Activated CD4-positive, alpha-beta T cell treated with anti-CD3 and anti-CD28 coated beads for 36 hours (primary cell): ENCODE data around the gene CBX8. TPM values are rescaled to one million over a fixed set of nuclear protein-coding genes. Genes with fewer than 3 reads are reported as not detected.
A peak's percentile ranks its signal among the peaks of the same experiment; 100 is the strongest.

Experiments used
- ATAC-seq: fragments of 200-7000 bp; cut with Tn5 transposase; one replicate; pipeline ENCODE4 v1.10.0; 2021; ENCODE audit warnings: mild to moderate bottlenecking, moderate library complexity
- CTCF ChIA-PET: fragments of 350-600 bp; sonication (Branson Sonifier 250); formaldehyde crosslinking; loops from one replicate; lab custom pipeline; 2021; ENCODE audit warnings: antibody characterized with exemption; lab: Charles Lee
- POLR2A ChIA-PET: fragments of 350-600 bp; sonication (Branson Sonifier 250); formaldehyde crosslinking; loops from one replicate; lab custom pipeline; 2021; ENCODE audit warnings: antibody characterized with exemption, inconsistent platforms; lab: Charles Lee
- DNase-seq: peaks from one replicate; pipeline ENCODE4 v3.0.0-alpha.2; 2020
- H3K27ac Mint-ChIP-seq: one replicate; pipeline ENCODE4 v1.8.0; 2021; ENCODE audit warnings: mixed read lengths
- H3K27me3 Mint-ChIP-seq: one replicate; pipeline ENCODE4 v1.8.0; 2021; ENCODE audit warnings: mixed read lengths
- H3K36me3 Mint-ChIP-seq: one replicate; pipeline ENCODE4 v1.8.0; 2021; ENCODE audit warnings: low read depth, mixed read lengths
- H3K4me1 Mint-ChIP-seq: one replicate; pipeline ENCODE4 v1.8.0; 2021; ENCODE audit warnings: mixed read lengths
- H3K4me3 Mint-ChIP-seq: one replicate; pipeline ENCODE4 v1.8.0; 2021; ENCODE audit warnings: mild to moderate bottlenecking, moderate library complexity, mixed read lengths
- H3K9me3 Mint-ChIP-seq: one replicate; pipeline ENCODE4 v1.8.0; 2021; ENCODE audit warnings: low read depth, mixed read lengths
- intact Hi-C, 2 experiments: fragments of 100-400 bp; cut with DNase I in 1 of 2; cut with micrococcal nuclease in 1 of 2; formaldehyde crosslinking; loops; one replicate each; pipeline versions ENCODE4 v1.14.2 to v1.15.1; 2022 to 2024; cut with DNase I, micrococcal nuclease
- total RNA-seq, 2 experiments: library from RNA; stranded (reverse); gene quantifications; one replicate each; pipeline ENCODE4 v1.2.3, GENCODE V29; 2021

The CBX8 gene
- total RNA-seq, result 1 to 10 TPM; 4.7 to 6.0 TPM

DNA sequence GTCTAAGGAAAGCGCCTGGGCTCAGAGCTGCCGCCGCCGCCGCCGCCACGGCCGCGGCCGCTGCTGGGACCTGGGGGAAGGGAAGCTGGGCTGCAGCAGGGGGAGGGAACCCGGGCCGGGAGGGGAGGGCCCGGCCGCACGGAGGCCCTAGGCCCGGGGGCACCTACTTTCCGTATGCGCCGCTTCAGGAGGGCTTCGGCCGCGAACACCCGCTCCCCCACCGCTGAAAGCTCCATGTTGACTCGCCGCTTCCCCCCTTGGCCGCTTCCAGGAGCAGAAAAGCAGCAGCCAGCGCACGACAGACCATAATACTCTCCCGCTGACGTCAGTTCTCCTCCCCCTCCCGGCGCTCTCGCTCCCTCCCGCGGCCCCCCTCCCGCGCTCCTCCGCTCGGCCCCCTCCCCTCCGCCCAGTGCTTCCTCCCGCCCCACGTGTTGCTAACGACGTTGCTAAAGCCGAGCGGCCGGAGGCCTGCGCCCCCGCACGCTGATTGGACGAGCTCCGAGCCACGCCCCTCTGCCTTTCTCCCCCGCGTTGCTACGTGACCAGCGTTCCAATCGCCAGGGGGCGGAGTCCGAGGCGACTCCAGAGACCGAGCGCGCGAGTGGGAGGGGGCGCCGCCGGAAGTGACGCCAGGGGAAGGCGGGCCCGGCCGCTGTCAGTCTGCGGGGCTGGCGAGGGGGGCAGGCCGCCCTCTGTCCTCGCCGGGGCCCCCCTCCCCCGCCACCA, at the start of gene CBX8:
Gene CBX8, minus strand, starts transcription at position 315 of the 729 bp plus-strand sequence. Its CDS starts 79 bp downstream, at position 236.
- CTCF ChIA-PET, result interaction anchor here (0.7 to 1.8 kb wide), 8 partner anchors 8 to 200 kb away, joined by 3 to 8 read pairs (median 3); no protein-coding TSS in a partner anchor
- H3K4me1 Mint-ChIP-seq, result peaks cover 33% of the 10 kb centered on the region
- intact Hi-C loops, result loop anchor here (1.0 to 5.0 kb wide), 15 partner anchors 13 to 1549 kb away; partner anchors contain the start of genes CBX4 (in 2 of the 2), CBX2 (in 1 of the 2), CCDC40 (in 1 of the 2) and EIF4A3 (in 1 of the 2)
- POLR2A ChIA-PET, result interaction anchor here (0.6 to 1.3 kb wide), 6 partner anchors 14 to 1915 kb away, joined by 3 to 8 read pairs (median 3); partner anchors contain the start of gene CBX4
- ATAC-seq (peak; percentile 88), DNase-seq (peak; percentile 100)
- peaks cover under 1% of the 10 kb centered on the region for H3K9me3 Mint-ChIP-seq
- peaks cover 35% of the 10 kb centered on the region for H3K27me3 Mint-ChIP-seq
- H3K36me3 Mint-ChIP-seq, result no peaks in the 10 kb centered on the region
- peak within 1 kb of the TSS; percentile 55 for H3K27ac Mint-ChIP-seq
- H3K4me3 Mint-ChIP-seq, result peak within 1 kb of the TSS; percentile 79

DNA sequence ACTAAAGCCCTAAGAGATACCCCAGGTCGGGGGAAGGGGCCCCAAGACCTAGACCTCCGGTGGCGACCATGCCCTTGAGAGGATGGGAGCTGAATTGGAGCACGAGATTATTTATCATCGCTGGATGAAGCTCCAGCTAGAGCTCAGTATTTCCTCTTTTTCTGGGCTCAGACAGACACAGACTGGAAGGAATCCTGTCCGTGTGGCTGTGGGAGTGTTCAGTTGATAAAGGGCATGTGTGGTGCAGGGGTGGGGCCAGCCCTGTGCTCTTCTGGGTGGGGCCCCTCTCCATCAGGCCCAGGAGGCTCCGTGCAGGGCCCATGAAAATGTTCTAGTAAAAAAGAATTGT, 48.7 kb upstream of the CBX8 start:
- ChIA-PET CTCF (interaction anchor here (0.6 to 1.6 kb wide), 8 partner anchors 12 to 145 kb away, joined by 3 to 5 read pairs (median 3); no protein-coding TSS in a partner anchor), POLR2A (no interaction called here)
- intact Hi-C loops, result no loop called here
- H3K36me3 Mint-ChIP-seq, result no peaks in the 10 kb centered on the region
- H3K27ac Mint-ChIP-seq, result no peak overlapping the region
- peaks cover 23% of the 10 kb centered on the region for H3K4me1 Mint-ChIP-seq
- DNase-seq, result no peak
- no peak for ATAC-seq
- H3K9me3 Mint-ChIP-seq, result no peaks in the 10 kb centered on the region
- peaks cover 35% of the 10 kb centered on the region for H3K27me3 Mint-ChIP-seq
- H3K4me3 Mint-ChIP-seq, result no peak overlapping the region

DNA sequence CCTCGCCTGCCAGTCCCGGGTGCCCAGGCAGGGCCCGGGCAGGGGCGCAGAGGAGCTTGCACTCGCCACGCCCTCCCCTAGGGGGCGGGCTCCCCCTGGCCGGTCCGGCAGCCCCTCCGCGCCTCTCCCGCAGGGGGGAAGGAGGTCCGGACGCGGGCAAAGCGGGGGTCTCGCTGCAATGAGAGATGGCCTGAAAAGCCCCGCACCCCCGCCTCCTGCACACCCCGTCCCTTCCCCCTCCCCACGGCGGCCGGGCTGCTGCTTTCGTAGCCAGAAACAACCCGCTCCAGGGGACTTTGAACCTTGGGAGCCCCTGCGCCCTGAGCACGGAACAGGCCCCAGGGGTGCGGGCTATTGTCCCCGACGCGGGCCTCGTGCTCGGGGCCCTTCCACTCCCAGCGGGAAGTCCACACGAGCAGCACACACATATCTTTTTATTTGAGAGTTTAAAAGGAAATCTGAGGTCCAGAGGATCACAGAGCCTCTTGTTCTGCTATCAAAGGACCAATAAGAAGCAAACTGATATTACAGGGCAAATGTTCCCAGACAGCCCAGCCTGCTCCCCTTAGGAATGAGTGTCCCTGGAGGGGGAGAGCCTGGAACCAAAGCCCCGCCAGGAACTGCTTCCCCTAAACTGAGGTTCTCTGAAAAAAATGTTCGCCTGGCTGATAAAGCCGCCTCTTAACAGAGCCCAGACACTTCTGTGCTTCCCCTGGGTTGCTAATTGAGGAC, 48.2 kb upstream of the CBX8 start:
- H3K9me3 Mint-ChIP-seq, result no peaks in the 10 kb centered on the region
- no peaks in the 10 kb centered on the region for H3K36me3 Mint-ChIP-seq
- H3K4me3 Mint-ChIP-seq, result no peak overlapping the region
- no peak overlapping the region for H3K27ac Mint-ChIP-seq
- POLR2A ChIA-PET, result no interaction called here
- intact Hi-C loops, result loop anchor here in 1 of 2 experiments (1.0 kb wide), 1 partner anchor 146 kb away; no protein-coding TSS in a partner anchor
- peaks cover 38% of the 10 kb centered on the region for H3K27me3 Mint-ChIP-seq
- DNase-seq (peak; percentile 73), ATAC-seq (peak; percentile 65)
- peaks cover 24% of the 10 kb centered on the region for H3K4me1 Mint-ChIP-seq
- CTCF ChIA-PET, result interaction anchor here (0.6 to 1.2 kb wide), 7 partner anchors 30 to 160 kb away, joined by 3 to 5 read pairs (median 3); no protein-coding TSS in a partner anchor

DNA sequence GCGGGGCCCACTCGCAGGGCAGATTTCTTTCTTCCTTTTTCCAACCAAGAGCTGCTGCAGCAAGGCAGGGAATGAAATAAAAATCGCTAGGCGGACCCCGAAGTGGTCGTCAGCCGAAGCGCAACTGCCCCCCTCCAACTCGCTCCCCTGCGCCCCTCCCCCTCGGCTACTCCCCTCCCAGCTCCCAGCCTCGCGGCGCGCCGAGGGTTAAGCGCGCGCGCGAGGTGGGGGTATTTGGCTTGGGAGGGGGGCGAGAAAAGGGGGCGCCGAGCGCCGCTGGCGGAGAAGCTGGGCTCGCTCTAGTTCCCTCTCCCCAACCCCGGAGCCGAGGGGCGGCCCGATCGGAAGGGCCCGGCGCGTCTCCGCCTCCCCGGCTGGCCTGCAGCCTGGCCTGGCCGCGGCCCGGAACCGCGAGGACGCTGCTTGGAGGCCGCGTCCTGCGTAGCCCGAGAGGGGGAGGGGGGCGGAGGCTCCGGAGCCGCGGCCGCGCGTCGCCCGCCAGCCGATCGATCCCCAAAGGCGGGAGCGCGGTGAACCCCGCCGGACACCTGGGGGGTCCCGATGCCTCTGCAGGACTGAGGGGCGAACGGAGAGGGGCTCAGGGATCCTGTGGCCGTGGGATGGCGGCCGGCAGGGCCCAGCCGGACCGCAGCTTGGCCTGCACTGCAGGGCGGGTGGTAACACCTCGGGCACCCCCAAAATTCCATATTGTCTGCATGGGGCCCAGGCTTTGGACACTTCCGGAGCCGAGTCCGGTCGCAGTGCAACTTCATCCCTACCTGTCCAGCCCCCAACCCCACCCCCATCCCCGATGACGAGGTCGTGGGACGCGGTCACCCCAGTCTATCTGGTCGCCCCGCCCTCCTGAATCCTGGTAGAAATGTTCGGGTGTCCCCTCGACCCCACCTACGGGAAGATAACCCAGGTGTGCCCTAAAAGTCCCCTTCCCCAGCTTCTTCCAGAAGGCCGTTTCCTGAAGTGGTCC, 47.2 kb upstream of the CBX8 start:
- POLR2A ChIA-PET, result no interaction called here
- CTCF ChIA-PET, result interaction anchor here (0.7 to 1.2 kb wide), 4 partner anchors 31 to 161 kb away, joined by 3 to 4 read pairs (median 3); no protein-coding TSS in a partner anchor
- Mint-ChIP-seq H3K27me3 (peaks cover 41% of the 10 kb centered on the region), H3K27ac (no peak overlapping the region), H3K4me3 (peak overlapping the region; percentile 59), H3K36me3 (no peaks in the 10 kb centered on the region), H3K4me1 (peaks cover 27% of the 10 kb centered on the region), H3K9me3 (no peaks in the 10 kb centered on the region)
- DNase-seq (peak; percentile 25), ATAC-seq (no peak)
- intact Hi-C loops, result loop anchor here in 1 of 2 experiments (1.0 kb wide), 1 partner anchor 147 kb away; no protein-coding TSS in a partner anchor

DNA sequence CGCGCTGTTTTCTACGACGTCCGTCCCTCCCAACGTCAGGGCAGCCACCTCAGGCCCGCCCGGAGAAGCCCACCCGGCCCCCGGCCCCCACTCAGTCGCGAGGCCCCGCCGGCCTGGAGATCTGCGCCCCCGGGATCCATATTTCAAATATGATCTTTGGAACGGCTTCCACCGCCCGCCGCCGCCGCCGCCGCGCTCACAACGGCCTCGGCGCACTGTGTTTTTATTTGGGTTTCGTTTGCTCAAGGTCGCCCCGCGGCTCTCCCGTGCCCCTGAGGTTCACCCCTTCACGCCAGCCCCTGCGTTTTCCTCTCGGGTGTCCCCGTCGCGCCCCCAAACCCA, 46.6 kb upstream of the CBX8 start:
- ATAC-seq (no peak), DNase-seq (peak; percentile 47)
- Mint-ChIP-seq H3K9me3 (no peaks in the 10 kb centered on the region), H3K27ac (no peak overlapping the region), H3K4me1 (peaks cover 27% of the 10 kb centered on the region), H3K27me3 (peaks cover 41% of the 10 kb centered on the region), H3K4me3 (peak overlapping the region; percentile 59), H3K36me3 (no peaks in the 10 kb centered on the region)
- ChIA-PET POLR2A (no interaction called here), CTCF (interaction anchor here (1.2 kb wide), 1 partner anchor 39 kb away, joined by 4 read pairs; no protein-coding TSS in a partner anchor)
- intact Hi-C loops, result no loop called here

DNA sequence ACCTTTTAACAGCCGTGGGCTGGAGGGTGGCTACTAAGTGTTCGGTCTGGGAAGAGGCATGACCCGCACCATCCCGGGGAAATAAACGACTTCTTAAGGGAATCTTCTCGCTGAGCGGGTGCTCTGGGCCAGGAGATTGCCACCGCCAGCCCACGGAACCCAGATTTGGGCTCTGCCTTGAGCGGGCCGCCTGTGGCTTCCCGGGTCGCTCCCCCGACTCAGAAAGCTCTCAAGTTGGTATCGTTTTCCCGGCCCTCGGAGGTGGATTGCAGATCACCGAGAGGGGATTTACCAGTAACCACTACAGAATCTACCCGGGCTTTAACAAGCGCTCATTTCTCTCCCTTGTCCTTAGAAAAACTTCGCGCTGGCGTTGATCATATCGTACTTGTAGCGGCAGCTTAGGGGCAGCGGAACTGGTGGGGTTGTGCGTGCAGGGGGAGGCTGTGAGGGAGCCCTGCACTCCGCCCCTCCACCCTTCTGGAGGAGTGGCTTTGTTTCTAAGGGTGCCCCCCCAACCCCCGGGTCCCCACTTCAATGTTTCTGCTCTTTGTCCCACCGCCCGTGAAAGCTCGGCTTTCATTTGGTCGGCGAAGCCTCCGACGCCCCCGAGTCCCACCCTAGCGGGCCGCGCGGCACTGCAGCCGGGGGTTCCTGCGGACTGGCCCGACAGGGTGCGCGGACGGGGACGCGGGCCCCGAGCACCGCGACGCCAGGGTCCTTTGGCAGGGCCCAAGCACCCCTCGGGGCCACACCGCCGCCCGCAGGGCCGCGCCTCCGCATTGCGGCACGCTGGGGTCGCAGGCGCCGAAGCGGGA, 46.0 kb upstream of the CBX8 start:
- Mint-ChIP-seq H3K36me3 (peaks cover 3% of the 10 kb centered on the region), H3K4me1 (peaks cover 32% of the 10 kb centered on the region), H3K4me3 (peak overlapping the region; percentile 49), H3K27me3 (peaks cover 38% of the 10 kb centered on the region), H3K9me3 (no peaks in the 10 kb centered on the region), H3K27ac (no peak overlapping the region)
- intact Hi-C loops, result no loop called here
- ATAC-seq, result no peak
- ChIA-PET POLR2A (no interaction called here), CTCF (interaction anchor here (1.0 to 1.1 kb wide), 2 partner anchors 8 to 43 kb away, joined by 3 read pairs; no protein-coding TSS in a partner anchor)
- DNase-seq, result peak; percentile 56

DNA sequence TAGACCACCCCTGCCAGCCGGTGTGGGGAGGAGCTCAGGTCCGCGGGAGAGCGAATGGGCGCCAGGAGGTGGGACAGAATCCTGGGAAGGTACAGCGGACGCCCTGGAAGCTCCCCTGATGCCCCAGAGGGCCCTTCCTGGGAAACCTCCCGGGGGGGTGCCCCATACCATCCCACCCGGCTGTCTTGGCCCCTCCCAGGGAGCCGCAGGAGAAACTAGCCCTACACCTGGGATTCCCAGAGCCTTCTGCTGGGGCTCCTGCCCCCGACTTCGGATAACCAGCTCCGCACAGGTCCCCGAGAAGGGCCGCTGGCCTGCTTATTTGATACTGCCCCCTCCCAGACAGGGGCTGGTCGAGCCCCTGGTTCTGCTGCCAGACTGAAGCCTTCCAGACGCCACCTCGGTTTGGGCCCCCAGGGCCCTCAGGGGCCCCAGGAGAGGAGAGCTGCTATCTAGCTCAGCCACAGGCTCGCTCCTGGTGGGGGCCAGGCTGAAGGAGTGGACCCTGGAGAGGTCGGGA, 45.3 kb upstream of the CBX8 start:
- ATAC-seq, result no peak
- DNase-seq, result peak; percentile 13
- POLR2A ChIA-PET, result no interaction called here
- Mint-ChIP-seq H3K9me3 (no peaks in the 10 kb centered on the region), H3K4me1 (peaks cover 38% of the 10 kb centered on the region), H3K27me3 (peaks cover 38% of the 10 kb centered on the region), H3K4me3 (no peak overlapping the region), H3K27ac (no peak overlapping the region), H3K36me3 (peaks cover 3% of the 10 kb centered on the region)
- intact Hi-C loops, result no loop called here
- CTCF ChIA-PET, result interaction anchor here (0.6 to 1.1 kb wide), 3 partner anchors 9 to 328 kb away, joined by 3 to 5 read pairs (median 3); no protein-coding TSS in a partner anchor

DNA sequence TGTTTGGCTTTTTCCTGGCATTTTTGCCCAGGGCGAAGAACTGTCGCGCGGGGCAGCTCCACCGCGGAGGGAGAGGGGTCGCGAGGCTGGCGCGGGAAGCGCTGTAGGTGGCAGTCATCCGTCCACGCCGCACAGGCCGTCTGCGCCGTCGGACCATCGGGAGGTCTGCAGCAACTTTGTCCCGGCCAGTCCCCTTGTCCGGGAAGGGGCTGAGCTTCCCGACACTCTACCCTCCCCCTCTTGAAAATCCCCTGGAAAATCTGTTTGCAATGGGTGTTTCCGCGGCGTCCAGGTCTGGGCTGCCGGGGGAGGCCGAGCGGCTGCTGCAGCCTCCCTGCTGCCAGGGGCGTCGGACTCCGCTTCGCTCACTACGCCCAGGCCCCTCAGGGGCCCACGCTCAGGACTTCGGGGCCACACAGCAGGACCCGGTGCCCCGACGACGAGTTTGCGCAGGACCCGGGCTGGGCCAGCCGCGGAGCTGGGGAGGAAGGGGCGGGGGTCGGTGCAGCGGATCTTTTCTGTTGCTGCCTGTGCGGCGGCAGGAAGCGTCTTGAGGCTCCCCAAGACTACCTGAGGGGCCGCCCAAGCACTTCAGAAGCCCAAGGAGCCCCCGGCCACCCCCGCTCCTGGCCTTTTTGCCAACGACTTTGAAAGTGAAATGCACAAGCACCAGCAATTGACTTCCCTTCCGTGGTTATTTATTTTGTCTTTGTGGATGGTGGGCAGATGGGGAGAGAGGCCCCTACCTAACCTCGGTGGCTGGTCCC, 44.7 kb upstream of the CBX8 start:
- POLR2A ChIA-PET, result no interaction called here
- peaks cover 44% of the 10 kb centered on the region for H3K4me1 Mint-ChIP-seq
- intact Hi-C loops, result loop anchor here in 1 of 2 experiments (2.0 kb wide), 1 partner anchor 37 kb away; no protein-coding TSS in a partner anchor
- DNase-seq (peak; percentile 51), ATAC-seq (no peak)
- CTCF ChIA-PET, result interaction anchor here (0.6 to 2.5 kb wide), 7 partner anchors 10 to 1162 kb away, joined by 3 to 14 read pairs (median 3); no protein-coding TSS in a partner anchor
- H3K9me3 Mint-ChIP-seq, result no peaks in the 10 kb centered on the region
- peaks cover 38% of the 10 kb centered on the region for H3K27me3 Mint-ChIP-seq
- no peak overlapping the region for H3K27ac Mint-ChIP-seq
- H3K36me3 Mint-ChIP-seq, result peaks cover 3% of the 10 kb centered on the region
- no peak overlapping the region for H3K4me3 Mint-ChIP-seq

DNA sequence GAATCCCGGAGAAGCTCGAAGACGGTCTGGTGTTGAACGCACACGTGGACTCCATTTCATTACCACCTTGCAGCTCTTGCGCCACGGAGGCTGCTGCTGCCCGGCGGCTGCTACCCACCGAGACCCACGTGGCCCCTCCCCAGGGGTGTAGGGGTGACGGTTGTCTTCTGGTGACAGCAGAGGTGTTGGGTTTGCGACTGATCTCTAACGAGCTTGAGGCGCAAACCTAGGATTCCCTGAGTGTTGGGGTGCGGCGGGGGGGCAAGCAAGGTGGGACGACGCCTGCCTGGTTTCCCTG, 44.1 kb upstream of the CBX8 start:
- peaks cover 44% of the 10 kb centered on the region for H3K4me1 Mint-ChIP-seq
- intact Hi-C loops, result loop anchor here in 1 of 2 experiments (2.0 kb wide), 1 partner anchor 36 kb away; no protein-coding TSS in a partner anchor
- H3K4me3 Mint-ChIP-seq, result no peak overlapping the region
- no peak for DNase-seq
- ChIA-PET CTCF (interaction anchor here (0.6 to 2.5 kb wide), 7 partner anchors 28 to 1163 kb away, joined by 3 to 14 read pairs (median 3); no protein-coding TSS in a partner anchor), POLR2A (interaction anchor here (0.5 kb wide), 1 partner anchor 1046 kb away, joined by 11 read pairs; no protein-coding TSS in a partner anchor)
- H3K36me3 Mint-ChIP-seq, result peaks cover 3% of the 10 kb centered on the region
- no peak for ATAC-seq
- H3K27me3 Mint-ChIP-seq, result peaks cover 36% of the 10 kb centered on the region
- no peaks in the 10 kb centered on the region for H3K9me3 Mint-ChIP-seq
- H3K27ac Mint-ChIP-seq, result no peak overlapping the region
